WTC11 (cell line): Measurements from ENCODE around the gene OFD1. TPM values are rescaled to one million over a fixed set of nuclear protein-coding genes. Genes with fewer than 3 reads are reported as not detected.

ENCODE experiments used
- ATAC-seq: fragments of 200-7000 bp; cut with Tn5 transposase; 2 replicates; pipeline ENCODE4 v1.10.0; 2021; ENCODE audit warnings: mild to moderate bottlenecking, moderate library complexity
- CTCF ChIA-PET: fragments of 300-600 bp; sonication (Branson Sonifier 250); formaldehyde crosslinking; loops from one replicate; lab custom pipeline; 2021; ENCODE audit warnings: antibody characterized with exemption; lab: Charles Lee
- POLR2A ChIA-PET: fragments of 350-600 bp; sonication (Branson Sonifier 250); formaldehyde crosslinking; loops from one replicate; lab custom pipeline; 2021; ENCODE audit warnings: antibody characterized with exemption; lab: Charles Lee
- DNase-seq: peaks from one replicate; pipeline ENCODE4 v3.0.0; 2021; ENCODE audit warnings: low spot score
- H3K27ac Mint-ChIP-seq: 2 replicates; pipeline ENCODE4 v1.8.0; 2021; ENCODE audit warnings: mixed read lengths
- H3K27me3 Mint-ChIP-seq: 2 replicates; pipeline ENCODE4 v1.8.0; 2021; ENCODE audit warnings: low read depth, mild to moderate bottlenecking, moderate library complexity, mixed read lengths
- H3K36me3 Mint-ChIP-seq: 2 replicates; pipeline ENCODE4 v1.8.0; 2021; ENCODE audit warnings: mixed read lengths
- H3K4me1 Mint-ChIP-seq: 2 replicates; pipeline ENCODE4 v1.8.0; 2022; ENCODE audit warnings: mixed read lengths
- H3K4me3 Mint-ChIP-seq: 2 replicates; pipeline ENCODE4 v1.8.0; 2021; ENCODE audit warnings: mild to moderate bottlenecking, moderate library complexity, mixed read lengths
- H3K9me3 Mint-ChIP-seq: 2 replicates; pipeline ENCODE4 v1.8.0; 2021; ENCODE audit warnings: mixed read lengths
- CREB1 ChIP-seq: sonication (generic); formaldehyde crosslinking; IDR thresholded peaks from 2 replicates; pipeline ENCODE4 v1.8.0; 2023; ENCODE audit warnings: mild to moderate bottlenecking, missing genetic modification reagents
- CREM ChIP-seq: sonication (generic); formaldehyde crosslinking; IDR thresholded peaks from 2 replicates; pipeline ENCODE4 v1.8.1; 2022; ENCODE audit warnings: mild to moderate bottlenecking, missing genetic modification reagents, moderate library complexity
- E2F1 ChIP-seq: sonication (generic); formaldehyde crosslinking; IDR thresholded peaks from 2 replicates; pipeline ENCODE4 v1.8.0; 2022; ENCODE audit warnings: mild to moderate bottlenecking, missing genetic modification reagents
- E2F5 ChIP-seq: sonication (generic); formaldehyde crosslinking; IDR thresholded peaks from 2 replicates; pipeline ENCODE4 v1.8.1; 2022; ENCODE audit warnings: mild to moderate bottlenecking, moderate library complexity, missing genetic modification reagents
- ESRRA ChIP-seq: sonication (generic); formaldehyde crosslinking; IDR thresholded peaks from 2 replicates; pipeline ENCODE4 v1.8.1; 2022; ENCODE audit warnings: mild to moderate bottlenecking, missing genetic modification reagents, borderline replicate concordance
- FOXP4 ChIP-seq: sonication (generic); formaldehyde crosslinking; IDR thresholded peaks from 2 replicates; pipeline ENCODE4 v1.8.0; 2022; ENCODE audit warnings: mild to moderate bottlenecking, missing genetic modification reagents
- JAZF1 ChIP-seq: fragments of 250-450 bp; sonication (Bioruptor Pico); IDR thresholded peaks from 2 replicates; pipeline ENCODE4 v1.9.0; 2021; ENCODE audit warnings: moderate library complexity, mild to moderate bottlenecking, inconsistent platforms
- NR3C1 ChIP-seq: sonication (generic); formaldehyde crosslinking; conservative IDR thresholded peaks from 2 replicates; pipeline ENCODE4 v1.8.1; 2023; ENCODE audit warnings: low read depth, mild to moderate bottlenecking, missing genetic modification reagents
- SMAD4 ChIP-seq: sonication (generic); formaldehyde crosslinking; IDR thresholded peaks from 2 replicates; pipeline ENCODE4 v1.8.0; 2022; ENCODE audit warnings: mild to moderate bottlenecking, missing genetic modification reagents
- TEAD4 ChIP-seq: sonication (generic); formaldehyde crosslinking; IDR thresholded peaks from 2 replicates; pipeline ENCODE4 v1.8.0; 2022; ENCODE audit warnings: mild to moderate bottlenecking, missing genetic modification reagents
- USF1 ChIP-seq: sonication (generic); formaldehyde crosslinking; IDR thresholded peaks from 2 replicates; pipeline ENCODE4 v1.8.0; 2022; ENCODE audit warnings: mild to moderate bottlenecking, missing genetic modification reagents
- ZBTB21 ChIP-seq: sonication (generic); formaldehyde crosslinking; IDR thresholded peaks from 2 replicates; pipeline ENCODE4 v1.8.1; 2023; ENCODE audit warnings: mild to moderate bottlenecking, missing genetic modification reagents, borderline replicate concordance
- ZNF423 ChIP-seq: fragments of 250-450 bp; sonication (Bioruptor Pico); IDR thresholded peaks from 2 replicates; pipeline ENCODE4 v2.1.2; 2022; ENCODE audit warnings: mild to moderate bottlenecking, moderate library complexity
- ZNF532 ChIP-seq: fragments of 250-450 bp; sonication (Bioruptor Pico); IDR thresholded peaks from 2 replicates; pipeline ENCODE4 v1.9.0; 2021; ENCODE audit warnings: mild to moderate bottlenecking, borderline replicate concordance
- total RNA-seq: library from RNA; stranded (reverse); gene quantifications from 3 replicates; pipeline ENCODE4 v1.2.3, GENCODE V29; 2021

The OFD1 gene
- total RNA-seq, 1 experiment from 2014 or later, result 23.4 TPM

- Mint-ChIP-seq H3K4me1 (peaks cover 20% of the 10 kb centered on the region), H3K36me3 (peaks cover 49% of the 10 kb centered on the region), H3K27me3 (no peaks in the 10 kb centered on the region), H3K9me3 (no peaks in the 10 kb centered on the region), H3K4me3 (no peak overlapping the region), H3K27ac (no peak overlapping the region; the same call in 1 of the 2 replicates)
- ChIA-PET POLR2A (no interaction called here), CTCF (interaction anchor here (2.7 kb wide), 1 partner anchor 15 kb away, joined by 10 read pairs; no protein-coding TSS in a partner anchor)
- DNase-seq (no peak), ATAC-seq (peak; percentile 67)
- no peak for TF ChIP-seq FOXP4
- no peak for TF ChIP-seq SMAD4 (CRISPR knock-in tag)
- no peak for TF ChIP-seq E2F1 (CRISPR knock-in tag)
- TF ChIP-seq CREB1 (CRISPR knock-in tag), result no peak
- no peak for TF ChIP-seq ESRRA
- TF ChIP-seq NR3C1 (CRISPR knock-in tag), result no peak
- no peak for TF ChIP-seq ZBTB21 (CRISPR knock-in tag)
- no peak for TF ChIP-seq USF1 (CRISPR knock-in tag)
- no peak for TF ChIP-seq ZNF532 (CRISPR knock-in tag)
- no peak for TF ChIP-seq CREM (CRISPR knock-in tag)
- no peak for TF ChIP-seq JAZF1
- TF ChIP-seq ZNF423 (CRISPR knock-in tag), result no peak
- TF ChIP-seq TEAD4, result no peak
Measured at GRCh38 chrX:13778916-13779315, 44.4 kb downstream of the OFD1 start.

- Mint-ChIP-seq H3K9me3 (no peaks in the 10 kb centered on the region), H3K4me1 (peaks cover 20% of the 10 kb centered on the region), H3K27ac (peak overlapping the region; percentile 70), H3K36me3 (peaks cover 36% of the 10 kb centered on the region), H3K4me3 (no peak overlapping the region), H3K27me3 (no peaks in the 10 kb centered on the region)
- ChIA-PET POLR2A (interaction anchor here (0.7 kb wide), 1 partner anchor 46 kb away, joined by 3 read pairs; the partner anchor contains the start of genes OFD1 and TRAPPC2), CTCF (interaction anchor here (0.8 to 2.8 kb wide), 3 partner anchors 17 to 251 kb away, joined by 3 to 10 read pairs (median 9); no protein-coding TSS in a partner anchor)
- TF ChIP-seq E2F5, result no peak
- no peak for ATAC-seq
- no peak for DNase-seq
Measured at GRCh38 chrX:13780868-13781427, 46.4 kb downstream of the OFD1 start.
